ENCODE data around the gene GLYATL2. TPM values are rescaled to one million over a fixed set of nuclear protein-coding genes. Genes with fewer than 3 reads are reported as not detected.

Gene GLYATL2
- total and polyA plus RNA-seq, 2 of the 8 experiments (the other 6 are each of a cell fraction or from before 2014, with no cell fraction given): 0.39 to 0.69 TPM

DNA sequence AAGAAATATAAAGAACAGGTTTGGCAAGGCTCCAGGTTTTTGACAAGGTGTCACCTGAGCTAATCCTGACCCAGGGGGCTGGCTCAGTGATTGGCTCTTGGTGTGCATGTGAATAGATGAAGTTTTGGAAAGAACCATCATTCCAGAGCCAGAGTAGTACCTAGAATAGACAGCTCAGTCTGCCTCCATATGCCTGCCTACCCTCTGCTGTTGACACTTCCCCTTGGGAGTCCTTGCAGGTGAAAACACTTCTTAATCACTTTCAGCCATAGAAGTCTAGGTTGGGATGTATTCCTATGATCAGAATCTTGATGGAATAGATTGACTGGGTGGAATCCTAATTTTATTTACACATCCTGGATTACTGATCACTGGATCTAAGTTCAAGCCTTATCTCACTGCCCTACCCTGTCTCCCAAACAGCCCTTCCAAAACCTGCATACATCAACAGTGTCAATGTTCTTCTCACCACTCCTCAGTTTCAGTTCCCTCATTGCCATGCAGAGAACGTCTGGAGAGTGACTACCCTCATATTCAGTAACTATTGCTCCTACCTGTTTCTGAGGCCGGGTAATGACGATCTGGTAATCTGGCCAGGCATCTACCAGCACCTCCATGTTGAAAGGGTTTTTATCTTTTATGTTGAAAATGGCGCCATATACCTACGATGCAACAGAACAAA is 6.7 kb downstream of the GLYATL2 start:
- Histone ChIP-seq H2BK120ac (replicated peaks; ENCODE audit: low read depth, low read length) (no peak overlapping the region), H4K5ac (ENCODE audit: insufficient read length, low read depth, low read length) (no peak overlapping the region), H3K79me1 (ENCODE audit: low read depth, low read length) (no peaks in the 10 kb centered on the region), H3K23ac (ENCODE audit: insufficient read length) (no peak overlapping the region), H3K36me3 (ENCODE audit: control insufficient read depth in 2 of 4, insufficient read depth in 4 of 4, low read length in 3 of 4) (0 out of 8 replicates have a peak, but pooled peaks cover 0 to 2% (median 0%) of the 10 kb centered on the region in 4 experiments), H2BK20ac (ENCODE audit: low read length) (no peak overlapping the region), H4K91ac (replicated peaks; ENCODE audit: insufficient read length, low read length) (no peak overlapping the region), H2BK12ac (ENCODE audit: low read depth, low read length) (no peak overlapping the region), H3K9me3 (ENCODE audit: insufficient read depth in 2 of 2, low read depth in 1 of 2, low read length in 1 of 2) (peaks cover 36 to 37% of the 10 kb centered on the region in 2 experiments), H3K56ac (replicated peaks; ENCODE audit: insufficient read length, low read depth, low read length) (no peak overlapping the region), H2AFZ (ENCODE audit: low read length) (no peak overlapping the region), H3K79me2 (ENCODE audit: control insufficient read depth in 1 of 2, insufficient read depth in 2 of 2, low read length in 2 of 2) (no peaks in the 10 kb centered on the region), H3K9ac (replicated peaks in 1 of 4; ENCODE audit: extremely low read depth in 1 of 4, low read depth in 3 of 4, low read length in 3 of 4) (no peak overlapping the region), H3K18ac (ENCODE audit: extremely low read depth, low read length) (no peak overlapping the region), H4K8ac (ENCODE audit: extremely low read depth, insufficient read depth, low read length) (no peak overlapping the region), H3K23me2 (ENCODE audit: low read depth, low read length) (no peaks in the 10 kb centered on the region), H4K20me1 (replicated peaks in 1 of 2; ENCODE audit: control insufficient read depth in 1 of 2, insufficient read depth in 2 of 2, low read length in 2 of 2) (no peaks in the 10 kb centered on the region), H2BK5ac (ENCODE audit: low read depth, low read length) (no peak overlapping the region), H3K14ac (ENCODE audit: insufficient read length) (no peak overlapping the region), H3K4me1 (replicated peaks in 1 of 4; ENCODE audit: control insufficient read depth in 3 of 4, insufficient read depth in 4 of 4, low read length in 3 of 4) (no peaks in the 10 kb centered on the region), H3K4ac (replicated peaks; ENCODE audit: insufficient read length, low read depth, low read length) (no peak overlapping the region), H3K27me3 (replicated peaks in 1 of 4; ENCODE audit: control insufficient read depth in 3 of 4, extremely low read depth in 1 of 4, insufficient read depth in 3 of 4, low read length in 3 of 4) (no peaks in the 10 kb centered on the region), H3K4me2 (ENCODE audit: insufficient read depth in 1 of 2, low read depth in 2 of 2, low read length in 2 of 2) (no peak overlapping the region), H3K4me3 (ENCODE audit: extremely low read depth in 1 of 4, insufficient read depth in 2 of 4, low read depth in 3 of 4, low read length in 4 of 4) (no peak overlapping the region), H2BK15ac (ENCODE audit: low read length) (no peak overlapping the region), H2AK5ac (ENCODE audit: low read depth, low read length) (no peak overlapping the region), H3K27ac (ENCODE audit: low read depth, low read length) (no peak overlapping the region)
- no peak for DNase-seq (ENCODE audit: low read depth in 1 of 2, low spot score in 2 of 2)
- no peak for FAIRE-seq
- CTCF ChIA-PET (ENCODE audit: partially characterized antibody): no interaction called here
- no peak for TF ChIP-seq SIRT6 (IDR thresholded peaks at IDR 0.05; ENCODE audit: low read length)
- no peak for TF ChIP-seq KDM1A (IDR thresholded peaks at IDR 0.05; ENCODE audit: borderline replicate concordance, low read length)
- no peak for TF ChIP-seq BRCA1 (IDR thresholded peaks at IDR 0.05; ENCODE audit: low read depth, low read length)
- TF ChIP-seq KDM5A (IDR thresholded peaks at IDR 0.05; ENCODE audit: low read length): no peak
- 81% methylated on average over 5 of the region's 5 CpGs; no CpG with 5 or more reads in 1 of the 2 experiments for WGBS, 2 experiments (ENCODE audit: extremely low coverage in 1 of 2, insufficient coverage in 1 of 2, insufficient read length in 1 of 2, insufficient replicate concordance in 2 of 2, low coverage in 1 of 2, low lambda C conversion rate in 2 of 2, missing lambda C conversion rate in 1 of 2)
- POLR2A ChIA-PET (ENCODE audit: partially characterized antibody): no interaction called here
